HG02588 (cell line): ENCODE data around the gene GNA12.

Source experiments
- ATAC-seq: cut with Tn5 transposase; IDR thresholded peaks from one replicate; pipeline ENCODE4 v1.9.1; 2021; ENCODE audit warnings: mild to moderate bottlenecking, moderate library complexity; ENCODE audit not compliant: unreplicated experiment

GNA12 gene

GRCh38 chr7:2805213-2805944, 38.7 kb downstream of the GNA12 start:
- no peak for ATAC-seq

- no peak for ATAC-seq
These were observed 39.8 kb downstream of the GNA12 start for GRCh38 chr7:2804227-2804763.

- ATAC-seq, result no peak
These were observed 40.4 kb downstream of the GNA12 start for GRCh38 chr7:2803755-2804154.

- no peak for ATAC-seq
These were observed 40.8 kb downstream of the GNA12 start for GRCh38 chr7:2803342-2803692.

GRCh38 chr7:2802504-2803341, 41.4 kb downstream of the GNA12 start:
- ATAC-seq, result no peak

- ATAC-seq, result no peak
These were observed 42.0 kb downstream of the GNA12 start for GRCh38 chr7:2802101-2802500.

- no peak for ATAC-seq
These were observed 43.0 kb downstream of the GNA12 start for GRCh38 chr7:2800931-2801688.

- no peak for ATAC-seq
These were observed 43.7 kb downstream of the GNA12 start for GRCh38 chr7:2800220-2800930.

- ATAC-seq, result no peak
These were observed 44.9 kb downstream of the GNA12 start for GRCh38 chr7:2799253-2799652.

GRCh38 chr7:2798669-2799068, 45.4 kb downstream of the GNA12 start:
- ATAC-seq, result no peak

GRCh38 chr7:2796358-2797352, 47.5 kb downstream of the GNA12 start:
- ATAC-seq, result no peak

GRCh38 chr7:2795906-2796305, 48.2 kb downstream of the GNA12 start:
- no peak for ATAC-seq

GRCh38 chr7:2794836-2795636, 49.1 kb downstream of the GNA12 start:
- no peak for ATAC-seq

- no peak for ATAC-seq
These were observed 51.1 kb downstream of the GNA12 start for GRCh38 chr7:2792856-2793487.

- ATAC-seq, result no peak
These were observed 51.9 kb downstream of the GNA12 start for GRCh38 chr7:2792235-2792634.

- no peak for ATAC-seq
These were observed 52.7 kb downstream of the GNA12 start for GRCh38 chr7:2791390-2791789.

GRCh38 chr7:2787251-2787951, 56.7 kb downstream of the GNA12 start:
- ATAC-seq, result no peak
